GM12874 (cell line): ENCODE data around the gene KIRREL2.

Source experiments
- CTCF ChIP-seq: IDR thresholded peaks from 2 replicates; pipeline ENCODE4 v1.5.1; 2011; ENCODE audit warnings: low read depth, mild to moderate bottlenecking, control low read depth, low read length, moderate library complexity; ENCODE audit not compliant: insufficient read depth

Gene KIRREL2

DNA sequence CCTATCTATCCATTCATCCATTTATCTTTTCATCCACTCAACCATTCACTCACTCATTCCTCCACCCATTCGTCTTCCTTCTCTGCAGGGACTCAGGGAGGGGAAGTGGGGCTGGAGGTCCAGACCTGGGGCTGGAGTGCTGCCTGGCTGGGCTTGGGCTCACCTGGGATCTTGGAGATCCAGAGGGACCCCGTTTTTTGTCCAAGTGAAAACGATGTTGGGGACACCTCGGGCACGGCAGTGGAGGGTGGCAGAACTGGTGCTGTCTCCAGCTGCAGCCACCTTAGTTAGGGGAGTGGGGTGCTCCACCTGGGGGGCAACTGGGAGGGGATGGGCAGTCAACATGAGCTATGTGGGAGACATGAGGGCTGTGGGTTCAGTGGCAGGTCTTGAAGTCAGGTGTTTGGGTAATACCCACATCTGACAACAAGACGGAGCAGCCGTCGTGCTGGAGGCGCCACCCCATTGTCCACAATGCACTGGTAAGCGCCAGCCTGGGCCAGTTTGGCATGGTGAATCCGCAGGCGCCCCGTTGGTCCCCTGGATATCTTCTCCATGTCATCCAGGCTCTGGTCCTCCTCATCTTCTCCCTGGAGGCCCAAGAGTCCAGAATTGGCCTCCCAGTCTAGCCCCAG lies 14.6 kb upstream of the KIRREL2 start:
- no peak for TF ChIP-seq CTCF

DNA sequence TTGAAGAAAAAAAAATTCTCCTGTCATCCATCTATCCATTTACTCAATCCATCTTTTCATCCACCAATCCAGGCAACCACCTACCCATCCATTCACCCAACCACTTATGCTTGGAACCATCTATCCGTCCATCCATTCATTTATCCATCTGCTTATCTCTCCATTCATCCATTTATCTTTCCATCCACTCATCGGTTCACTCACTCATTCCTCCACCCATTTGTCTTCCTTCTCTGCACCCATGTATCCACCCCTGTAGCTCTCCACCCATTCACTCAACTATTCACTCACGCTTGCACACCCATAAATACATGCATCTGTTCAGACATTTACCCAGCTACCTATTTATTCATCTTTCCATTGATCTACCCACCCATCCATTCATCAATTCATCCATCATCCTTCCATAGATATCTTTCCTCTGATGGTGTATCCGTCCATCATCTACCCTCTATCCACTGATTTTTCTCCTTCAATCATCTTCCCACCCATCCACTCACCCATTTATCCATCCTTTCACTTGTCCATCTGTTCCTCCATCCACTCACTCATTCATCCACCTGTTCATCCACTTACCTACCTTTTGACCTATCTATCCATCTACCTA lies 13.9 kb upstream of the KIRREL2 start:
- TF ChIP-seq CTCF, result no peak

- no peak for TF ChIP-seq CTCF
Observed at GRCh38 chr19:35843676-35844481, 12.8 kb upstream of the KIRREL2 start.

DNA sequence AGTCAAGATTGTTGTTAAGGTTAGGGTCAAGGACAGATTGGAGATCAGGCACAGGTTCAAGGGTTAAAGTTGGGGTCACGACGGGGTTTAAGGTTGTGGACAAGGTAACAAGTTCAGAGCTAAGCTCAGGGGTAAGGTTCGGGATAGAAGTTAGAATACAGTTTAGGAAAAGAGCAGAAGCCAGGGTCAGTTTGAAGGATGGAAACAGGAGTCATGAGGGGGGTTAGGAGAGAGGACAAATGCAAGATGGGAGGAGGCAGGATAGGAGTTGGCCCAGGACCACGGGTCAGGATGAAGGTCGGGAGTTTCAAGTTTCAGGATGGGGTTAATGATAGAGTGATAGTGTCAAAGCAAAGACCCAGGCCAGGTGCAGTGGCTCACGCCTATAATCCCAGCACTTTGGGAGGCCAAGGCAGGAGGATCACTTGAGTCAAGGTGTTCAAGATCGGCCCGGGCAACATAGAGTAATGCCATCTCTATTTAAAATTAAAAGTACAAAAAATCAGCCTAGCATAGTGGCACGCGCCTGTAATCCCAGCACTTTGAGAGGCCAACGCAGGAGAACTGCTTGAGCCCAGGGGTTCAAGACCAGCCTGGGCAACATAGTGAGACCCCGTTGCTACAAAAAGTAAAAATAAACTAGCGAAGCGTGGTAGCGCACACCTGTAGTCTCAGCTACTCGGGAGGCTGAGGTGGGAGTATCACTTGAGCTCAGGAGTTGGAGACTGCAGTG lies 12.1 kb upstream of the KIRREL2 start:
- TF ChIP-seq CTCF, result no peak

GRCh38 chr19:35845215-35846037 lies 11.3 kb upstream of the KIRREL2 start:
- TF ChIP-seq CTCF, result no peak

- TF ChIP-seq CTCF, result no peak
Observed at GRCh38 chr19:35846038-35846668, 10.6 kb upstream of the KIRREL2 start.
